ENCODE data around the gene RAB13. TPM values are rescaled to one million over a fixed set of nuclear protein-coding genes. Genes with fewer than 3 reads are reported as not detected.

RAB13 gene
- total and polyA plus RNA-seq, 2 of the 13 experiments (the other 11 are each of a cell fraction or from before 2014, with no cell fraction given), result 15.9 to 24.7 TPM

GRCh38 chr1:153936011-153936802 lies 49.9 kb downstream of the RAB13 start:
- no TSS peak for BruUV-seq (replicated peaks)
- Histone ChIP-seq H3K27ac (ENCODE audit: extremely low read length, insufficient read depth, low read length) (no peak overlapping the region), H4K20me1 (ENCODE audit: insufficient read depth, low read length) (no peaks in the 10 kb centered on the region), H3K79me2 (ENCODE audit: insufficient read depth, low read length) (no peaks in the 10 kb centered on the region), H3K4me2 (ENCODE audit: low read depth, low read length) (no peak overlapping the region), H3K9ac (ENCODE audit: insufficient read depth, low read depth, low read length) (no peak overlapping the region), H3K4me1 (ENCODE audit: insufficient read depth, low read length) (no peaks in the 10 kb centered on the region), H3K27me3 (ENCODE audit: control insufficient read depth in 1 of 2, insufficient read depth in 2 of 2, low read length in 2 of 2) (no peaks in the 10 kb centered on the region), H2AFZ (ENCODE audit: low read length) (no peak overlapping the region), H3K9me3 (ENCODE audit: low read length) (no peaks in the 10 kb centered on the region), H3K4me3 (replicated peaks in 1 of 3; ENCODE audit: insufficient read depth in 1 of 3, low read depth in 2 of 3, low read length in 3 of 3) (no peak overlapping the region), H3K36me3 (replicated peaks in 1 of 2; ENCODE audit: control insufficient read depth in 1 of 2, insufficient read depth in 2 of 2, low read length in 2 of 2) (peaks cover 25 to 58% of the 10 kb centered on the region in 2 experiments)
- CTCF ChIA-PET (ENCODE audit: low intra/inter-chr PET ratio, low total read pairs), result no interaction called here
- TF ChIP-seq PCBP2 (optimal IDR thresholded peaks at IDR 0.05; ENCODE audit: low read depth, low read length, poor library complexity, severe bottlenecking), result no peak
- TF ChIP-seq RBFOX2 (IDR thresholded peaks at IDR 0.05; ENCODE audit: low read depth, low read length), result 0 out of 2 replicates have a peak, but pooled peaks have one; percentile 28
- no peak for TF ChIP-seq ZBTB3 (CRISPR knock-in tag; IDR thresholded peaks at IDR 0.05; ENCODE audit: borderline replicate concordance, low read depth)
- no peak for TF ChIP-seq NONO (IDR thresholded peaks at IDR 0.05)
- no peak for TF ChIP-seq NONO (CRISPR knock-in tag; conservative IDR thresholded peaks at IDR 0.05)
- no peak for TF ChIP-seq ZNF282 (IDR thresholded peaks at IDR 0.05; ENCODE audit: partially characterized antibody)
- TF ChIP-seq ZNF772 (CRISPR knock-in tag; IDR thresholded peaks at IDR 0.05), result no peak
- TF ChIP-seq ATAD3A (CRISPR knock-in tag; IDR thresholded peaks at IDR 0.05), result no peak
- TF ChIP-seq ZNF205 (CRISPR knock-in tag; IDR thresholded peaks at IDR 0.05), result no peak
- no peak for TF ChIP-seq KAT7 (CRISPR knock-in tag; IDR thresholded peaks at IDR 0.05; ENCODE audit: borderline replicate concordance)
- TF ChIP-seq ZNF136 (CRISPR knock-in tag; IDR thresholded peaks at IDR 0.05; ENCODE audit: low read depth), result no peak
- peak; percentile 30 for TF ChIP-seq AGO2 (optimal IDR thresholded peaks at IDR 0.05; ENCODE audit: low read depth, low read length)
- DNase-seq (ENCODE audit: low spot score) (no peak), FAIRE-seq (no peak), ATAC-seq (no peak)
- intact Hi-C loops (cut with micrococcal nuclease; ENCODE audit: unreplicated experiment) (no loop called here), in situ Hi-C loops (cut with HindIII; ENCODE audit: extremely low pct_ligation_motif_present, low pct_unique_long_range_greater_than_20kb) (no loop called here)
- POLR2A ChIA-PET, result no interaction called here
- WGBS (ENCODE audit: low lambda C conversion rate), result 98% methylated on average over 9 of the region's 12 CpGs
